A673 (cell line): ENCODE measurements around the gene KAT8. TPM values are rescaled to one million over a fixed set of nuclear protein-coding genes. Genes with fewer than 3 reads are reported as not detected.

ENCODE experiments used
- BruUV-seq: library from RNA; stranded (reverse); fragments of 400-500 nt; replicated peaks from 2 replicates; lab custom pipeline; 2021; lab: Mats Ljungman, UMichigan
- CTCF ChIA-PET: fragments of 300-600 bp; sonication (Branson Sonifier 250); formaldehyde crosslinking; loops from one replicate; lab custom pipeline; 2022; ENCODE audit warnings: antibody characterized with exemption; lab: Charles Lee
- POLR2A ChIA-PET: fragments of 300-600 bp; sonication (Branson Sonifier 250); formaldehyde crosslinking; loops from one replicate; lab custom pipeline; 2022; ENCODE audit warnings: antibody characterized with exemption; ENCODE audit not compliant: low non-redundant PET; lab: Charles Lee
- DNase-seq: peaks from one replicate; pipeline ENCODE4 v3.0.0-alpha.2; 2015; ENCODE audit warnings: low spot score
- H3K27ac ChIP-seq: fragments of 200-600 bp; sonication (generic); 2 replicates; pipeline ENCODE4 v1.5.1; 2016; ENCODE audit warnings: mixed run types, low read depth, mild to moderate bottlenecking, mixed read lengths, antibody characterized with exemption, low read length; ENCODE audit not compliant: poor library complexity, severe bottlenecking
- H3K27me3 ChIP-seq: fragments of 200-600 bp; sonication (generic); replicated peaks from 2 replicates; pipeline ENCODE4 v1.6.1; 2017; ENCODE audit warnings: mixed run types, low read depth, mild to moderate bottlenecking, mixed read lengths, antibody characterized with exemption, low read length; ENCODE audit not compliant: insufficient read depth, poor library complexity
- H3K36me3 ChIP-seq: fragments of 200-600 bp; sonication (generic); 2 replicates; pipeline ENCODE4 v1.6.1; 2016; ENCODE audit warnings: mixed run types, mild to moderate bottlenecking, mixed read lengths, antibody characterized with exemption, low read length; ENCODE audit not compliant: insufficient read depth, poor library complexity, severe bottlenecking
- H3K4me1 ChIP-seq: fragments of 200-600 bp; sonication (generic); 2 replicates; pipeline ENCODE4 v1.6.1; 2017; ENCODE audit warnings: mixed run types, mild to moderate bottlenecking, mixed read lengths, antibody characterized with exemption, low read length; ENCODE audit not compliant: insufficient read depth, poor library complexity, severe bottlenecking
- H3K4me3 ChIP-seq: fragments of 200-600 bp; sonication (generic); 2 replicates; pipeline ENCODE4 v1.5.1; 2016; ENCODE audit warnings: low read depth, mixed run types, mild to moderate bottlenecking, mixed read lengths, low read length; ENCODE audit not compliant: poor library complexity, severe bottlenecking
- H3K9me3 ChIP-seq: fragments of 200-600 bp; sonication (generic); 2 replicates; pipeline ENCODE4 v1.6.1; 2016; ENCODE audit warnings: mixed run types, low read depth, mild to moderate bottlenecking, mixed read lengths, antibody characterized with exemption, low read length; ENCODE audit not compliant: poor library complexity, severe bottlenecking
- EZH2 ChIP-seq: fragments of 200-600 bp; sonication (generic); IDR thresholded peaks from 2 replicates; pipeline ENCODE4 v1.6.1; 2017; ENCODE audit warnings: borderline replicate concordance, low read depth, mild to moderate bottlenecking, mixed read lengths, antibody characterized with exemption, low read length; ENCODE audit not compliant: poor library complexity, severe bottlenecking
- intact Hi-C: fragments of 100-400 bp; cut with micrococcal nuclease; formaldehyde crosslinking; loops from one replicate; pipeline ENCODE4 v1.10.0; 2022; ENCODE audit not compliant: unreplicated experiment
- total RNA-seq: library from RNA; stranded (reverse); gene quantifications from 2 replicates; pipeline ENCODE4 v1.2.3, GENCODE V29; 2021
- TF ChIP-seq, protein P1 (sequence below): fragments of 300-800, 200-600 bp; sonication (generic); conservative IDR thresholded peaks from 2 replicates; pipeline ENCODE4 v1.5.1; 2017; ENCODE audit warnings: low read depth, mild to moderate bottlenecking, antibody characterized with exemption, low read length, moderate library complexity, mixed read lengths

KAT8 gene
- total RNA-seq, 1 experiment from 2014 or later = 65.4 TPM

DNA sequence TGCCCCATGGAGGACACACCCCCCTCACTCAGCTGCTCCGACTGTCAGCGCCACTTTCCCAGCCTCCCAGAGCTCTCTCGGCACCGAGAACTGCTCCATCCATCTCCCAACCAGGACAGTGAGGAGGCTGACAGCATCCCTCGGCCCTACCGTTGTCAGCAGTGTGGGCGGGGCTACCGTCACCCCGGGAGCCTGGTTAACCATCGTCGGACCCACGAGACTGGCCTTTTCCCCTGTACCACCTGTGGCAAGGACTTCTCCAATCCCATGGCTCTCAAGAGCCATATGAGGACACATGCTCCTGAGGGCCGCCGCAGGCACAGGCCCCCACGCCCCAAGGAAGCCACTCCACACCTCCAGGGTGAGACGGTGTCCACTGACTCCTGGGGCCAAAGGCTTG is 41.1 kb upstream of the KAT8 start:
- ChIA-PET POLR2A (no interaction called here), CTCF (no interaction called here)
- BruUV-seq = no TSS peak
- Histone ChIP-seq H3K4me1 (peaks cover 16% of the 10 kb centered on the region), H3K27me3 (no peaks in the 10 kb centered on the region), H3K4me3 (no peak overlapping the region), H3K36me3 (peaks cover 41% of the 10 kb centered on the region), H3K9me3 (no peaks in the 10 kb centered on the region), H3K27ac (no peak overlapping the region)
- intact Hi-C loops = no loop called here
- DNase-seq = no peak
- TF ChIP-seq EZH2 = no peak
- TF ChIP-seq, protein P1, sequence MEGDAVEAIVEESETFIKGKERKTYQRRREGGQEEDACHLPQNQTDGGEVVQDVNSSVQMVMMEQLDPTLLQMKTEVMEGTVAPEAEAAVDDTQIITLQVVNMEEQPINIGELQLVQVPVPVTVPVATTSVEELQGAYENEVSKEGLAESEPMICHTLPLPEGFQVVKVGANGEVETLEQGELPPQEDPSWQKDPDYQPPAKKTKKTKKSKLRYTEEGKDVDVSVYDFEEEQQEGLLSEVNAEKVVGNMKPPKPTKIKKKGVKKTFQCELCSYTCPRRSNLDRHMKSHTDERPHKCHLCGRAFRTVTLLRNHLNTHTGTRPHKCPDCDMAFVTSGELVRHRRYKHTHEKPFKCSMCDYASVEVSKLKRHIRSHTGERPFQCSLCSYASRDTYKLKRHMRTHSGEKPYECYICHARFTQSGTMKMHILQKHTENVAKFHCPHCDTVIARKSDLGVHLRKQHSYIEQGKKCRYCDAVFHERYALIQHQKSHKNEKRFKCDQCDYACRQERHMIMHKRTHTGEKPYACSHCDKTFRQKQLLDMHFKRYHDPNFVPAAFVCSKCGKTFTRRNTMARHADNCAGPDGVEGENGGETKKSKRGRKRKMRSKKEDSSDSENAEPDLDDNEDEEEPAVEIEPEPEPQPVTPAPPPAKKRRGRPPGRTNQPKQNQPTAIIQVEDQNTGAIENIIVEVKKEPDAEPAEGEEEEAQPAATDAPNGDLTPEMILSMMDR = no peak

DNA sequence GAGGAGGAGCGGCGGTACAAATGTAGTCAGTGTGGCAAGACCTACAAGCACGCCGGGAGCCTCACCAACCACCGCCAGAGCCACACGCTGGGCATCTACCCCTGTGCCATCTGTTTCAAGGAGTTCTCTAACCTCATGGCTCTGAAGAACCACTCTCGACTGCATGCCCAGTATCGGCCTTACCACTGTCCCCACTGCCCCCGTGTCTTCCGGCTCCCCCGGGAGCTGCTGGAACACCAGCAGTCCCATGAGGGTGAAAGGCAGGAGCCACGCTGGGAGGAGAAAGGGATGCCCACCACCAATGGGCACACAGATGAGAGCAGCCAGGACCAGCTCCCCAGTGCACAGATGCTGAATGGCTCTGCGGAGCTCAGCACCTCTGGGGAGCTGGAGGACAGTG is 40.4 kb upstream of the KAT8 start:
- DNase-seq = no peak
- H3K27ac ChIP-seq = no peak overlapping the region
- BruUV-seq = no TSS peak
- TF ChIP-seq EZH2 = no peak
- TF ChIP-seq, protein P1 = no peak
- H3K9me3 ChIP-seq = no peaks in the 10 kb centered on the region
- POLR2A ChIA-PET = no interaction called here
- CTCF ChIA-PET = no interaction called here
- no peak overlapping the region for H3K4me3 ChIP-seq
- H3K4me1 ChIP-seq = peaks cover 9% of the 10 kb centered on the region
- H3K36me3 ChIP-seq = peaks cover 45% of the 10 kb centered on the region
- intact Hi-C loops = no loop called here
- no peaks in the 10 kb centered on the region for H3K27me3 ChIP-seq

GRCh38 chr16:31077592-31078396 is 39.7 kb upstream of the KAT8 start:
- DNase-seq = no peak
- no peak overlapping the region for H3K27ac ChIP-seq
- peaks cover 7% of the 10 kb centered on the region for H3K4me1 ChIP-seq
- no TSS peak for BruUV-seq
- peaks cover 45% of the 10 kb centered on the region for H3K36me3 ChIP-seq
- ChIA-PET POLR2A (no interaction called here), CTCF (no interaction called here)
- H3K27me3 ChIP-seq = no peaks in the 10 kb centered on the region
- H3K4me3 ChIP-seq = no peak overlapping the region
- H3K9me3 ChIP-seq = no peaks in the 10 kb centered on the region
- intact Hi-C loops = no loop called here
- TF ChIP-seq, protein P1 = no peak
- TF ChIP-seq EZH2 = no peak
